HTR-8/SVneo (cell line): ENCODE results near the gene GPR137B.

Experiments
- DNase-seq: peaks from one replicate; pipeline ENCODE4 v3.0.0; 2011; ENCODE audit warnings: low spot score, mixed read lengths; ENCODE audit not compliant: insufficient read length
- FAIRE-seq: peaks from 2 replicates; lab custom pipeline; 2011; peaks lifted over from hg19 to GRCh38; lab: Jason Lieb, UNC

The GPR137B gene

DNA sequence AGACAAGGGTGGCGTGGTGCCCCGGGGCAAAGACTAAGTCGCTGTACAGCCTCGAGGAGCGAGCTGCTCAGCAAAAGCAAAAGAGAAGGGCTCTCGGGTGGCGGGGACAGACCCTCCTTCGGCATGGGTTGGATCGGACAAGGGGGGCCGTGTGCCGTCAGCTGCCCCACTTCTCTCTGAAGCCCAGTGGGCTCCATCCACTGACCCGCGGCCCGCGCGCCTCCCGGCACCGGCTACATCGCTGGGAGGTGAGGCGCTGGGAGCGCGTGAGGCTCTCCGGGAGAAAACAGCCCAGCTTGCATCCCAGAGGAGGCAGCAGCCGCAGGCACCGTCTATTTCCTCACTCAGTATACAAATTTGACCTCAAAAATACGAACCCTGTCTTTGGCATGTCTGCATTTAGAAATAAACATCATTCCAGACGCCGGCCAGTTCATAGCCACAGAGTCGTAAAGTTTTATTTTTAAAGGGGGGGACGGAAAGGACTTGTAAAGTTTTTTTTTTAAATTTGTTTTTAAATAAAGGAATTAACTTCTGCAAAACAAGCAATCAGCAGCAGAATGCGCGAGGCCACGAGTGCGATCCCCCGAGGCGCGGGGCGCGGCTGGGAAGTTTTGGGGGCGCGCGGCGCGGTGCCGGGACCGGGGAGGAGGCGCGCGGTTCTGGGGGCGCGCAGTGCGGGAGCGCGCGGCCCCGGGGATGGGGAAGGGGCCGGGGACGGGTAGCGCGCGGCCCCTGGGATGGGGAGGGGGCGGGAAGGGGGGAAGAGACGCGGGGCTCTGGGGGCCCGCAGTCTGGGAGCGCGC lies 689 bp upstream of the GPR137B start:
- FAIRE-seq (no peak), DNase-seq (peak; percentile 60)

DNA sequence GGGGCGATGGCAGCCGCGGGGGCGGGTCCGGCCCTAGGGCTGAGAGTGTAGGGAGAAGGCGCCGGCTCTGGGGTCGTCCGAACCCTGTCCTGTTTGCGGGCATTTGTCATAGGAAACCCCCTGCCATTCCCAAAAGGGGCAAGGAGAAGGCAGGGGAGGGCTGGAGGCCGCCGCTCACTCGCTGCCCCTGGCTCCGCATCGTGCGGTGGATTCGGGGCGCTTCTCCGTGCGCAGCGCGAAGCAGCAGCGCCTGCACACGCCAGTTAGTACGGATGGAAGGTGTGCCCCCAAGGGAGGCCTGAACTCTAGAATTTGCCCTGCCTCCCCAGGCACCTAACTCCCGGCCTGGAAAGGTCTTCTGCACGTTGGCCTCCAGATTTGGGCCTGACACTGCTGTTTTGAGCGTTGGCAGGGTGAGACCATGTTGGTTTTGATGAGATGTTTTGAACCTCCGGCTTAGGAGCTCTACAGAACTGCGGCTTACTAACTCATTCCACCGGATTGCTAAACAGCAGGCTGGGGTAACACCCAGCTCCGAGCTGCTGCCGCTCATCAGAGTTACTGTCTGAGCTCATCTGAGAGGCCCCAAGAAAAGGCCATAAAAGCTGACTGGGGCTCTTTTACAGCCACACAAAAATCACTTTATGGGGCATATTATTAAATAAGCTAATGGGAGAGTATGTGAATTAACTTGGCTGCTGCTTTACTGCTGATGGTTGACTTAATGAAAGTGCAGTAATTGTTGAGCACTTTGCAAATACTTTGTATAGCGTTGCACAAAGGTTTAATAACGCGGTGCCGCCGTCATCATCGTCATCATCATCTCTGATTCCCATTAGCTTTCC lies 987 bp downstream of the GPR137B start:
- no peak for FAIRE-seq
- DNase-seq, result no peak

DNA sequence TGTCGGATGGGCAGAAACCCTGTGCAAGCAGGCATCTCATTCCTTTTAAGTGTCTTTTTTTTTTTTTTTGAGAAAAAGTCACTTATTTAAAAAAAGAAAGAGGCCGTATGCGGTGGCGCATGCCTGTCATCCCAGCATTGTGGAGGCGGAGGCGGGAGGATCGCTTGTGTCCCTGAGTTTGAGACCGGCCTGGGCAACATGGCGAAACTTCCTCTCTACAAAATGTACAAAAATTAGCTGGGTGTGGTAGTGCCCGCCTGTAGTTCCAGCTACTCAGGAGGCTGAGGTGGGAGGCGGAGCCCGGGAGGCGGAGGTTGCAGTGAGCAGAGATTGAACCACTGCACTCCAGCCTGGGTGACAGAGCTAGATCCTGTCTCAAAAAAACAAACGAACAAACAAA lies 1.7 kb downstream of the GPR137B start:
- DNase-seq (no peak), FAIRE-seq (no peak)

DNA sequence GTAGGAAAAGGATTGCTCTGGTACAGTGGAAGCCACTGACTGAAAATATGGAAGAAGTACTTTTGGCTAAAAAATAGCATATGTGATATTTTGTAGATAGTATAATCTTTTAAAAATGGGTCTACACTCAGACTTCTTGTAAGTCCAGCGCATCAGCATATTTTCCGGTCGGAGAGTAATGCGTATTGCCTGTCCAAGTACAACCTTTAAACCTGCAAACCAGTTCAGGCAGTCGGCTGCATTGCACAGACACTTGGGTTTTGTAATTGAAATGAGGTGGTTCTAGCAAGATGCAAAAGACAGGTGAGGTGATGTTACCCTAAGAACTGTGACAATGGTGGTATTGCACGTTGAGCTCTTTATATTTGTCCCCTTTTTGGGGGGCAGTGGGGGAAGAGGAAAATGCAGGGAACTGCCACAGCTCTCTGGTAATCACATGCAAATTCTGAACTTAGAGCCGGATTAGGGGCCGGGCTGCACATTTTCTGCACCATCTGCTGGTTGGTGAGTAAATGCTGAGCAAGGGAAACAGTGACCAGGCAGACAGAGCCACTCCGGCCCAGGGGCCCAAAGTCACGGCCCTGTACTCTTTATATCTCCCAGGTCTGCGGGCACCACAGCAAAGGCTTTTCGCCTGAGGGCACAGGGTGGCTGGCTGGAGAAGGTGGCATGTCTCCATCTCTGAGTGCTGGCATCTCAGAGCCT lies 2.3 kb downstream of the GPR137B start:
- no peak for DNase-seq
- FAIRE-seq, result no peak

DNA sequence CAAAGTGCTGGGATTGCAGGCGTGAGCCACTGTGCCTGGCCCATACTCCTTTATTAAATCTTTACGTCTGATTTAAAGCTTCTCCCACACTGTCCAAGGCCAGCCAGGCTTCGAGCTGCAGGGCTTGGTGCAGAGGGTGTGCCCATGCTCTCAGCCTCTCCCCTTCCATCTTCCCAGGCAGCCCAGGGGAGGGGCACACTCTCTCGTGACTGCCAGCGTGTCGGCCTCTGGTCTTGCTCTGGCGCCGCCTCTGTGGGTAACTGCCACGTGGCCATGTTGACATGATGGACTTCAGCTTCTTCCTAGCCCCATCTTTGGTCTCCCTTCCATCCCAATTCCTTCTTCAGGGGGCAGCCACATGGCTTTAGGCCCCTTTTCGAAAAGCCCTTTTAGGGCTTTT lies 4.7 kb downstream of the GPR137B start:
- DNase-seq, result no peak
- FAIRE-seq, result no peak

DNA sequence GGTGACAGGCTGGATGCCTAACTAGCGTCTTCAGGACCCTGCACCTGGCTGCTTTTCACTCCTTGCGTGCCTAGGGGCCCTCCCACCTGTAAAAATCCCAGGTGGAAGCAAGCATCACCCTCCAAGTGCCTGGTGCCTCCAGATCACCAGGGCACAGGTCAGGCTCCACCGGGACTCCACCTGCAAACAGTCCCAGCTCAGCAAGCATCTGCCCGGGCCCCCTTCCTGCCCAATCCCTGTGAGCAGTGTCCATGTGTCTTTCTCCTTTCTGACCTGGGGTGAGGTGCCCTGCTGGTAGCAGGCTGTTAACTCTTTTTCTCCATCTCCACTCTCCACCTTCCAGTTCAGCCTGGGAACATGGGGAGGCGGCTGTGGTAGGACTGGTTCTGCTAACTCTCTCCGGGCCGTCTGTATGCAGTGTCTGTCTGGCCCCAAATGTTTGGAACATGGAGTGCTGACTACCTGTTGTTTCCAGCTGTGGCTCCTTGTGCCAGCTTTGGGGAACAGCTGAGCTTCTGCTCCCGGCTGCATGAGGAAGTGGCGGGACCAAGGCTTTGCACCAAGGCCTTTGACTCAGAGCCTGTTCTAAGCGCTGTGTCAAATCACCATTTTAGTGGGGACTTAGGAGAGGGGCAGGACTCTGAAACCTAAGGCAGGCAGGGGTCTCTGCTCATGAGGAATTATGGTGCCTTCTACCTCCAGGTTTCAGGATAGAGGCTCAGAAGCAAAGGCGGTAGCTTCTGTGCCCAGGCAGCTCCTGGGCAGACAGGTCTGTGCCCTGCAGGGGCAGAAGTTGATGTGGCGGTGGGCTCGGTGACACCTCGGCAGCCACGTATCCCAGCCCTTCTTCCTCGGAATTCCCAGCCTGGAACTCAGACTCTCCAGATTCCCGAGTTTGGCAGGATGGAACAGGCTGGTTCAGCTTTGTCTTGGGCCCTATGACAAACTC lies 5.5 kb downstream of the GPR137B start:
- DNase-seq (no peak), FAIRE-seq (no peak)

DNA sequence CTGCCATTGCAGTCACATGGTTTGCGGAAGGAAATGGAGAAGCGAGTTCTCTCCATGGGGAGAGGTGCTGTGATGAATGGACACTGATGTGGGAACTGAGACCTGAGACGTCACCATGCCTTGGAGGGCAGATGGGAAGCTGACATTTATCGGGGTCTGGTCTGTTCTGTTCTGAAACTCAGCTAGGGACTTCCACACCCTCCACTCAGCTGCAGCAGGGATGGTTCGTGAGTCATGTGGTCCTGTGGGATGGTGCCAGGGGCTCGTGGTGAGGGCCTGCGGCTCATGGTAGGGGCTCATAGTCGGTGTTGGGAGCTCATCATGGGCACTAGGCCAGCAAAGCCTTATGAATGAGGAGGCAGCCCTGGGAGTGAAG lies 6.1 kb downstream of the GPR137B start:
- no peak for DNase-seq
- no peak for FAIRE-seq

DNA sequence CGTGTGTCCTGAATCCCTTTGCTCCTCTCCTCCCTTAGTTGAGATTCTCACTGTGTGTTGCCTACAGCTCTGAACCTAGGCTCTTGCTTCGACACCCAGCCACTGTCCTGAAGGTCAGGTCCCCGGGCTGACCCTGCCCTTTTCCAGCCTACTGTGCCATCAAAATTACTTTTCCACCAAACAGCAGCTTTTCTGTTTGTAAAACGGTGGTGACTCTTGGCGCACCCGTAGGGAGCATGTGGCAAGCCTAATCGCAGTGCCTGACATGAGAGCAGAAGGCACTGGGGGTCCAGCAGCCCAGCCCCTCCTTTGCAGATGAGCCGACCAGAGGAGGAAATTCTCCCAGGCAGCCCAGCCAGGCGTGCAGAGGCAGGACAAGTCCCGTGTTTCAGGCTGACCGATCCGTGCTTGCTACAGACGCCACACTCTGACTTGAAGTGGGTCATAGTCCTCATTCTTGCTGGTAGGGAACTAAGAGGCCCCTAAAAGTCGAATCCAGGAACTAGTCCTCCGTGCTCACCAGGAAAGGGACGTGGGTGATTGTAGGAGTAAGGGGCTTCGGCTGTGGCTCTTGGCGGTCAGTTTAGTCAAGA lies 6.8 kb downstream of the GPR137B start:
- DNase-seq (no peak), FAIRE-seq (no peak)

DNA sequence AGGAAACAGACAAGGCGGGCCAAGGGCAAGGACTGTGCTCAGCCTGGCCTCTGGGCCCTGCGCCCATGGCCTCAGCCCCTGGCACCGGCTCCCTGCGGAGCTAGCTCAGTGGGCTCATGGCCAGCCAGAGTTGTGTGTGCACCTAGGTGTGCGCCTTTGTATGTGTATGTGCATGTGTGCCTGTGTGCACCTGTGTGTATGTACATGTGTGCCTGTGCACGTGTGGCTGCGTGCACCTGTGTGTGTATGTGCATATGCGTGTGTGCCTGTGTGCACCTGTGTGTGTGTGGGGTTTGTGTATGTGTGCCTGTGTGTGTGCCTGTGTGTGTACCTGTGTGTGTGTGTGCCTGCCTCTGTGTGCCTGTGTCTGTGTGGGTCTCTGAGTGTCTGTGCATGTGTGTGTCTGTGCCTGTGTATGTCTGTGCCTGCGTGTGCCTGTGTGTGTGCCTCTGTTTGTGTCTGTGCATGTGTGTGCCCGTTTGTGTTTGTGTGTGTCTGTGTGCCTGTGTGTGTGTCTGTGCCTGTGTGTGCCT lies 7.4 kb downstream of the GPR137B start:
- FAIRE-seq, result peak; percentile 94
- no peak for DNase-seq

DNA sequence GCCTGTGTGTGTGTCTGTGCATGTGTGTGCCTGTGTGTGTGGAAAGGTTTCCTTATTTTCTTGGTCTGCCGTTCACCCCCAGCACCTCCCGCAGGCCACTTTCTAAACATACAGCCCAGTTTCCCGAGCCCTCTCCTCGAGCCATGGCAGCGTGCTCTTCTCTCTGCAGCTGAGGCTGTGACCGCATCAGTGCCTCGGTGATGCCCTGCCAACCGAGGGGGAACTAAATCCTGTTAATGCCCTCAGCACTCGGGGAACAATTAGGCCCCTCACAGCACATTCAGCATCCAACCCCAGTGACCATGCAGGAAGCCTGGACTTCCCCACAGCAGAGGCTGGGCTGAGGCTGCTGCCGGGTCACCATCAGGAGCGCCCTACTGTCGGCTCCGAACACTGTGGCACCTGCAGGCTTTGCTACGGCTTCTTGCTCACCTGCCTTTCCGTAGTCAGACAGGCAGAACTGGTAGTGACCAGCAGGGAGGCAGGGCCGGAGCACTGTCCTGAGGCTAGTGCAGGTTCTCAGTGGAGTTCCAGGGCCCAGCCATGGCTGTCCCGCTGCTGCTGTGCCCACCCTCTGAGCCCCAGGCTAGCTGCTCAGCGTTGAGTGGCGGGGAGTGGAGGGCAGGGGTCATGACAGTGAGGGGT lies 8.1 kb downstream of the GPR137B start:
- DNase-seq (no peak), FAIRE-seq (no peak)

DNA sequence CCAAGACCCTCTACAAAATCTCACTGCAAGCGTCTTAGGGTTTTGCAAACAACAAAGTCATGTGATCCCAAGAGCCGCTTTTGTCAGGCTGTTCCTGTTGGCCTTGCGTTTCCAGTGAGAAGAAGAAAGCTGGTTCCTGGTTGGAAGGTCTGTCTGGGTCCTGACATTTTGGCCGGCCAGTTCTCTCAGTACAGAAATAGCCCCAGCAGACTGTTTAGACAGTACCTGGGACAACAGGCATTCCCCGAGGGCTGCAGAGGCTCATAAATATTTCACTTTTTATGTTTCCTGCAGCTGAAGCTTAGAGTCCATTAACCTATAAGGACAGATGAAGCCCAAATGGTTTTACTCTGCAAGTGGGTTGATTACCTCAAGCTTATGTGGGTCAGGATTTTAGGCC lies 8.6 kb downstream of the GPR137B start:
- FAIRE-seq, result no peak
- DNase-seq, result no peak

DNA sequence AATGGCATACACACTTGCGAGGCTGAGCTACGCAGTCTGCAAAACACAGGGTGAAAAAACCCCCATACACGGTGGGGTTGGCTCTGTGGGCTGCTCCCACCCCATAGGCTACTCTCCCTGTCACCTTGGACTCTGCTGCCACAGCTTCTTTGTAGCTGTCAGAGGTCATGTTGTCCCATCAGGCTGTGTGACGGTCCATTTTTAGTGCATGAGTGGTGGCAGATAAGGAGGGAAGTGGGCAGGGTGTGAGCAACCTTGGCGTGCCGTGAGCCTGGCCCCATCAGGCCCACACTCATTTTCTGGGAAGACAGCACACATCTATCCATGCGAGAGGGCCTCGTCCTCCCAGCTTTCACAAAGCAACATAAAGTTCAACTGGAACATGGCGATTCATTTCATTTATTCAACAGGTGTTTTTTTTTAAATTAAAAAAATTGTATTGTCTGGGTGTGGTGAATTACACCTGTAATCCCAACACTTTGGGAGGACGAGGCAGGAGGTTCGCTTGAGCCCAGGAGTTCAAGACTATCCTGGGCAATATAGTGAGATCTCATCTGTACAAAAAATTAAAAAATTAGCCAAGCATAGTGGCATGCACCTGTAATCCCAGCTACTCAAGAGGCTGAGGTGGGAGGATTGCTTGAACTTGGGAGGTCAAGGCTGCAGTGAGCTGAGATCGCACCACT lies 9.5 kb downstream of the GPR137B start:
- DNase-seq (no peak), FAIRE-seq (no peak)

DNA sequence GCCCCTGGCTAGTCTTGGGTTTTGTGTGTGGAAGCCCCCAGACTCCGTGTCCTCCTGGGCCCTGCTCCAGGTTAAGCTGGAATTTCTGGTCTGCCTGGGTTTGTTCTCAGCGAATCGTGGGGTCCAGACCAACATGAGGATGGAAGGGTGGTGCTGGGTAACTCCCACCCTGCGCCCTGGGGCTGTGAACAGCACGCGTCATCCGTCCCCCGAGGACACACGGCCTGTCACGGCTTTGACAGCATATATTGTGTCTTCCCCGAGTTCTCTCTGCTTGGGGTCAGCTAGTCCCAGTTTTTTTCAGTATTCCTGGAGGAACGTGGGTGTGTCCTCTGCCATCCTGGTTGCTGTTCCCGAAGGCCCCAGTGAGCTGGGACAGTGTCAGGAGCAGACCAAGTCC lies 11.8 kb downstream of the GPR137B start:
- no peak for DNase-seq
- FAIRE-seq, result no peak

DNA sequence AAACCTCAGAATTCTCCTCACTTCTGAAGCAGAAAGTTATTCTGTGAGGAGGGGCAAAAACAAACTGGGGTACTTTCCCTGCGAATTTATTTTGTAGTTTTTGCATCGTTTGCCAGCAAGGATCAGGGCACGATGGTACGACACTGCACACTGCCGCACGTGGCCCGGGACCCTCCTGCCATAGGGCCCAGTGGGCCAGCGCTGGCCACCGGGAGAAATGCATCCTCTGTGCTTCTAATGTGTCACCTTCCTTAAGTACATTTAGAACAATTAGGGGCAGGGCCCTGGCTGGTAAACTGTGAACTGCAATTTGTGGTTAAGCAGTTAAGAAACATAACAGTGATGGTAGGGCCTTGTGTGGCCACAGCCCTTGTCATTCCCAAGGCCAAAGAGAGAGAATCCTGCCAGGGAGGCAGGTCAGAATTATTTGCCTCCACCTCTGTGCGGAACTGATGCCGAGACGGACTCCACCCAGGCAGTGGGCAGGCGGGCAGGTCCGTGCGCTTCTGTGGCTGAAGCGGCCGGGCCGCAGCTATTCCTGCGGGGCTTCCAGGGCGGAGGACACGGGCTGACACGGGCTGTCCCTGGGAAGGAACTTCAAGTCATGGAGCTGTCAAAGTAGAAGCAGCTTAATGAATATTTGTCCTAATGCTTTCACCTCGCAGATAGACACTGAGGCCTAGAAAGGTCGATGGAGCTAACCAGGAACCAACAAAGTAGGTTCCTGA lies 12.5 kb downstream of the GPR137B start:
- FAIRE-seq (no peak), DNase-seq (no peak)

DNA sequence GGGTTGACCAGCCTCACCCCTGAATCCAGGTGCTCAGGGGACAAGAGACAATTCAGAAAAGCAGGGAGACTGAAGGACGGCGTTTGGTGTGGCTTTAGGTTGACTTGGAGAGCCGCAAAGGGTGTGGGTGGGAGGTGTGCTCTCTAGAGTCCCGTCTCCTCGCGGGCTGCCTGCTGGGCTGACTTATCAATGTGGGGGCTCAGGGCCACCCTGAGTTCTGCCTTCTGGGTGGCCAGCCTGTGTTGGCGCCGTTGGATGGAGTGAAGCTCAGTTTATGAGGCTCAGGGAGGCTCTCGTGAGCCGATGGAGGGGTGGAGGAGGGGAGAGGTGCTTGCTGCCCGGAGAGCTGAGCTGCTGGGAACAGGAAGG lies 13.0 kb downstream of the GPR137B start:
- no peak for FAIRE-seq

DNA sequence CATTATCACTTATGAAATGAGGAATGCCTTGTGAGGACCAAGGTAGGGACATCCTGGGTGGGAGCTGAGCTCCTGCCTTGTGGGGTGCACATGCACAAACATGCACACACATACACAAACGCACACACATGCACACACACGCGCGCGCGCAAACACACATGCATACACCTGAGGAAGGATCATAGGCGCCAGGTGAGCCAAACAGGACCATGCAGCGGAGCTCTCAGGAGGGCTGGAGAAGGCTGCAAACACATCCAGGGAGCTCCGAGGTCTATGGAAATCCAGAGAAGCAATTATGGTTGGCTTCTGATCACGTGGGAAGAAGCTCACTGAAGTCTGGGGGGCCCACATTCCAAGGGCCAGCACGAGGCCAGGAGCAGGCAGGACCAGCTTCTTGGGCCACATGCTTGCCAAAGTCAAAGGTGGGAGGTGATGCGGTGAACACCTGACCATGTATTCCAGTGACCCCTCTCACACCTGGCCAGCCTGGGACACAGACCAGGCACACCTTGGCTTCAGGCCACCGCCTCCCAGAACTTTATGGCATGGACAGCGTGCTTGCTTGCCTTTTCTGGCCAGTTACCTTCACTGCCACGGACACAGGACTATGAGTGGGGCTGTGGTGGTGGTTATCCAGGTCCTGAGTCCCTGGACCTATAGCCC lies 13.6 kb downstream of the GPR137B start:
- DNase-seq, result no peak
- FAIRE-seq, result no peak

More for the DNA sequence above, 13.0 kb downstream of the GPR137B start:
- DNase-seq, result no peak
